Cortex of kidney (tissue), 1 donor: Measurements from ENCODE around the gene SND1.
"Not testable (repeated sequence)": the region's sequence is repeated elsewhere in the genome, so short reads cannot be mapped to it uniquely, and the experiment has no call there.

Source experiments
- DNase-seq: peaks from one replicate; lab custom pipeline; 2025; lab: John Stamatoyannopoulos, UW

The SND1 gene

GRCh38 chr7:127831318-127832219 lies 179.6 kb downstream of the SND1 start:
- DNase-seq, result no peak

DNA sequence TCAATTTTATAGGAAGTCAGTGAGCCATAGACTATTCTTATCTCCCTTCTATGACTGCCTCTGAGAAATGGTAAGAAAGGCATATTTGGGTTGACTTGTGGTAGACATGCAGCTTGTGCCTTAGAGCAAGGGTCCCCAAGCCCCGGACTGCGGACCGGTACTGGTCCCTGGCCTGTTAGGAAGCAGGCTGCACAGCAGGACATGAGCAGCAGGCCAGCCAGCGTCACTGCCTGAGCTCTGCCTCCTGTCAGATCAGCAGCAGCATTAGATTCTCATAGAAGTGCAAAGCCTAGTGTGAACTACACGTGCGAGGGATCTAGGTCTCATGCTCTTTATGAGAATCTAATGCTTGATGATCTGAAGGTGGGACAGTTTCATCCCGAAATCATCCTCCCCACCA lies 180.6 kb downstream of the SND1 start:
- DNase-seq, result no peak

DNA sequence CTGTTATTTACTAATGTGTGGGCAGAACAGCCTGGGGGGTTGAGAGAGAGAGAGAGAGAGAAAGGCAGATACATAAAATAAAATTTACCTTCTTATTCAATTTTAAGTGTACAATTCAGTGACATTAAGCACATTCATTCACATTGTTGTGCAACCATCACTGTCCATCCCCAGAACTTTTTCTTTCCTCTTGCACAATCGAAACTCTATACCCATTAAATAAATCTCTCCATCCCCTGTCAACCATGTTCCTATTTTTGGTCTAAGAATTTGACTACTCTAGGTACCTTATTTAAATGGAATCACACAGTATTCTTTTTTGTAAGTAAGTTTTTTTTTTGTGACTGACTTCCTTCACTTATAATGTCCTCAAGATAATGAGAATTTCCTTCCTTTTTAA lies 181.6 kb downstream of the SND1 start:
- no peak for DNase-seq

GRCh38 chr7:127835679-127836078 lies 183.7 kb downstream of the SND1 start:
- DNase-seq, result no peak

- not testable (repeated sequence) for DNase-seq
These were observed 185.9 kb downstream of the SND1 start for GRCh38 chr7:127837816-127838410.

DNA sequence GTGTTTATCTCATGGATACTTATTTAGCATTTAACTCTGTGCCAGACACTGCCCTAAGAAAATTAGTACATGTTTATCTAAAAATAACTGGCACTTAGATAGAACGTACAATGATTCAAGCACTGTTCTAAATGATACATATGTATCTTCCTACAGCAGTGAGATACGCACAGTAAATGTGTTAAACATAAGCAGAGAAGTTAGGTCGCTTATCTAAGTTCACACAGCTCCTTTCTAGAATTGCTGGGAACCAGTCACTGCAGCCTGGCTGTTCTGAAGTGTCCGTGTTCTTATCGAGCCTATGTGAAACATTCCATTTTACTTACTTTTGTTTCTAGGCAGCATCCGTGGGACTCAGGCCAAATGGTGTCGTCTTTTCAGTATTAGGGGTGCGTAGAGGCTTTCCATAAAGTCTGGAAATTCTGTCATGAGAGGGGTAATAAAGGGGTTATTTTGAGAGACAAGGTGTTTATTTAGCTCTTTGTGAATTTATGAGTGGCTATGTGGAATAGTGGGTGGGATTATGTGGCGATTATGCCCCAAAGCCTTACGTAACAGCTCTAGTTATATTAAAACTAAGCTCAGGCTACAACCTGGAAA lies 186.9 kb downstream of the SND1 start:
- DNase-seq, result no peak

GRCh38 chr7:127840226-127840951 lies 188.4 kb downstream of the SND1 start:
- DNase-seq, result no peak

GRCh38 chr7:127844165-127844564 lies 192.2 kb downstream of the SND1 start:
- no peak for DNase-seq

- DNase-seq, result no peak
These were observed 192.8 kb downstream of the SND1 start for GRCh38 chr7:127844707-127845331.

DNA sequence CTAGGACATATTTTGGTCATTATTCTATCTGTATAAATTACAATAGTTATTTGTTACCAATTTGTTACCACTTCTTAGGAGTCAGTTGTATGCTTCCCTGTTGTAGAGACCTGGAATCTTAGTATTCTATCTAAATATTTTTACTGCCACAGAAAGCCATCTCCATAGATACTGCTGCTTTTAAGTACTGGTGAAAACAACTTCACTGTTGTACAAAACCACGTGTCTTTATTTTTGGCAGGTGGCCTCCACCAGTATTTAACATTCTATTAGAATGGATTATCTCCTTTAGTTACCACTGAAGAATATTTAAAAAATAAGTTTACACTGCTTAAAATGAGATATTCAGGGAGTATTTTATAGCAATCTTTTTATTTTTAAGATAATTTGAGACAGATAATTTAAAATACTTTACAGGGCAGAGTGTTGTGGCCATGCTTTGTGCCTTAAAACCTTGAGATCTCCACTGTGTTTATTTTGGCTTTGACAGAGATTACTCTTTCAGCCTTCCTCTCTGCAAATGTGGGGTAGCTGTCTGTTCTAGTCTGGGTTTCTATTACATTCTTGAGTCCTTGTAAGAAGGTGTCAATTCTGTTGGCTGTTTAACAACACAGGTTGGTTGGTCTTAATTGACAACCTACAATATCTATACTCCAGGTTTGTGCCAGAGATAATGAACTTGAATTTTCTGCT lies 193.7 kb downstream of the SND1 start:
- DNase-seq, result no peak

DNA sequence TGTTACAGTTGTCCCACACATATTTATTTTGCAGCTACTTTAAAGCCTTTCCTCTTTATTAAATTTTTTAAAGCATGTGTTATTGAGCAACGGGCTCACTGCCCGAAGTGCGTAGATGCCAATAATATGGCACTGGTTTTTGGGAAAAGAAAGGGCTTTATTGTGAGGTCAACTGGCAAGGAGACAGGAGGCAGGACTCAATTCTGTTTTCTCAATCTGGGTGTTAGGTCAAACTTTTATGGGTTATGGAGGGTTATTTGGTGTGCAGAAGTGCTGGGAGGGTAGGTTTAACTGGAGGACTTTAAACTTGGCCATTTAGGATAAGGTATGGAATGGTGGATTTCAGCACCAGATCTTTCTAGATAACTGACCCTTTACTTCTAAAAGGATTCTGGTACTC lies 195.6 kb downstream of the SND1 start:
- no peak for DNase-seq

- DNase-seq, result no peak
These were observed 196.2 kb downstream of the SND1 start for GRCh38 chr7:127848241-127848640.

DNA sequence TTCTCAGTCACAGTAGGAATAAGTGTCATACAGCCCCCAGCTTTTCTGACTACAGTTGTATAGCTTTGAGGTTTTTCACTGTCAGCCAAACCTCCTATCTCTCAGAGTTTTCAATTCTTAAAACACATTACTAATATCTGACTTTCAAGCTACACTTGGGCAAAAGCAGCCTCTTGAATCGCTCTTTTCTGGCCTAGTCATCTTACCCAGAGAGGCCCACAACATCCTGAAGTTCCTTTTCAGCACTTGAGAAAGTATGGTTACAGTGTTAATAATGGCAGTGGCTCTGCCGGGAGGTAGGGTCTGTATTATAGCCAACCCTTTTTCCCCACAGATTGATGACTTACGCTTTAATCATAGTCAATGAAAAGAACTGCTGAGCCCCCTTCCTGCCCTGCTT lies 198.2 kb downstream of the SND1 start:
- no peak for DNase-seq

DNA sequence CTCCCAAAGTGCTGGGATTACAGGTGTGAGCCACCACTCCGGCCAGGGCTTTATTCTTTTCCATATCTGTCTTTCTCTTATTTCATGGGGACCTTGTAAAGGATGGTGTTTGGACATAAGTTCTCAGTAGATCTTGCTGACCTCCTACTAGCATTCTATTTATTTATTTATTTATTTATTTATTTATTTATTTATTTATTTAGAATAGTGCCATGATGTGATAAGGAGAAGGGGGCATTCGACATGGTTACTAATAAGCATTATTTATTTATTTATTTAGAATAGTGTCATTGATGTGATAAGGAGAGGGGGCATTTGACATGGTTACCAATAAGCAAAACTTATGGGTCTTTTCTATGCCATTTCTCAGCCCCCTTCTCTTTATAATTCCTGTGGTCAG lies 202.4 kb downstream of the SND1 start:
- DNase-seq, result no peak

DNA sequence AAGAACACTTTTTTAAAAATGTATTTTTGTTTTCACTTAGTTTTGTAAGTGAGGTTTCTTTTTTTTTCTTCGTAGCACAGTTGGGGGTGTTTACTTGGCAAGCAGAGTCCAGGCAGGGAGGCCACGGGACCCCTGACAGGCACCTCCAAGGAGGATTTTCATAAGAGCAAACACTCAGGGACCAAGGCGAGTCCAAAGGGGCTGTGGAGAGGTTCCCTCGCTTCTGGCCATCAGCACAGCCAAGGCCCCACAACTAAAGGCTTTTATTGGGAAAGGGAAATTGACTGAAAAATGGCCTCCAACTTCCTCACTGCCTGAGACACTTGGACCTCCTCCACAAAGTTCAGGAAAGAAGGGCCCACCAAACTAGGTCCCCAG lies 205.5 kb downstream of the SND1 start:
- no peak for DNase-seq

- no peak for DNase-seq
These were observed 206.3 kb downstream of the SND1 start for GRCh38 chr7:127858091-127858914.

DNA sequence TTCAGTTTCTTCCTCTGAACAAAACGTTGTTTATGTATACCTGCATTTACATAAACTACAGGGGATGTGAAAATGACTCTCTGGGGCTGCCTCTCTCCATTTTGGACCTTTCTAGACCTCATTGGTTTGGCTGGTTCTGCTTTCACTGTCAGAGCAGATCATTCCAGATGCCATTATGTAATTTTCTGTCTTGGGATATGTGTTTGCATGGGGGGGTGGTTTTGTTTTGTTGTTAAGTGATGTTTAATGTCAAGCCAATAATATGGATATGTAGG lies 206.9 kb downstream of the SND1 start:
- DNase-seq, result no peak

DNA sequence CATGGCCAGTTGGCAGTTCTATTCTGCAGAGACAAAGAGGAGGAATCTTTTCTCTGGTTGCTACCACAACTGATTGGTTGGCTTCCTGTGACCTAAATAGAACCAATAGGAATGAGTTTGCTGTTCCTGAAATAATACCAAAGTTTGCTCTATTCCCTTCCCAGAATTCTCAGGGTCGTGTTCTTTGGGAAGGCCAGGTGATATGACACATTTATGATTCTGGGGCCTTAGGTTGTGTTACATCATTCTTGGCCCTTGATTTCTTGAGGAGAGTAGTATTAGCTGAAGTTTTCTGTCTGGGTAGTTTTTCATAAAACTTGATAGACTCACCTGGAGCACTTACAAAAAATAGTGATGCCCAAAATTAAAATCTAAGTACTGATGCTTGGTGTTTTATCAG lies 207.3 kb downstream of the SND1 start:
- DNase-seq, result no peak

DNA sequence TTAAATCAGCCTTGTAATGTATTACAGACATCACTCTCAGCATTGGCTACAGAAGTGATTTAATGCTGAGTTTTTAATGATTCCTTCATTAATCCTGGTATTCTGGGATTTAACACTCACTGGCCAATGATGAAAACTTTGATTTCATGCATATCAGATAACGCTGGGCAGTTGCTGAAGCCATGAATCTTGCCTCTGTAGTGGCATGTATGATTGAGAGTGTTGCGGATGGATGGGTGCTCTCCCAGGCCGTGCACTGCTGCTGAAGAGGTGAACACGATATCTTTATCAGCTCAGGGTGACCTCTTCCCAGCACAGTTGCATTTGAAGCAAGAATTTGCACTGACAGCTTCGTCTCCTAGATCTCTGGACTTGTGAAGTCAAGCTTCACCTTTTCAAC lies 210.5 kb downstream of the SND1 start:
- no peak for DNase-seq

DNA sequence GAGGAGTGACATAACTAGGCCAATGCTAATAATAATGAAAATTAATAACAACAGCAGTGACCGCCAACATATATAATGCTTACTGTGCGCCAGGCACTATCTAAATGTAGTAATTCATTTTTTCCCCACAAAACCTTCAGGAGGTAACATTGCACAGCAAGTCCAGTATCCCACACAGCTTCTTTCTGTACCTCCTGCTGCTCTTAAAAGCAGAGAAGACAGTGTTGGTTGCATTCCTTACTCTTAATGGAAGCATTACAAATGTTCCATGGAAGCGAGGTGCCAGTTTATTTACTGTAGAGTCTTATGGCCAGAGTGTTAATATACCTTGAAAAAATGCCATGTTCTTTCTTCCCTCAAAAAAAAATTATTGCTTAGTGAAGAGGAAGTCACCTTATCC lies 211.1 kb downstream of the SND1 start:
- DNase-seq, result no peak

- DNase-seq, result no peak
These were observed 213.5 kb downstream of the SND1 start for GRCh38 chr7:127865466-127865865.
